Kidney epithelial cell (primary cell): ENCODE data around the gene BMP7. TPM values are rescaled to one million over a fixed set of nuclear protein-coding genes. Genes with fewer than 3 reads are reported as not detected.

Experiments used
- DNase-seq: peaks from one replicate; pipeline ENCODE4 v3.0.0-alpha.2; 2010; ENCODE audit warnings: low read depth
- H3K27me3 ChIP-seq: 2 replicates; pipeline ENCODE4 v1.6.0; 2011; ENCODE audit warnings: low read length; ENCODE audit not compliant: control insufficient read depth, insufficient read depth
- H3K36me3 ChIP-seq: 2 replicates; pipeline ENCODE4 v1.5.1; 2011; ENCODE audit warnings: low read length; ENCODE audit not compliant: control insufficient read depth, insufficient read depth
- H3K4me3 ChIP-seq: 2 replicates; pipeline ENCODE4 v1.5.1; 2011; ENCODE audit warnings: low read depth, mild to moderate bottlenecking, control low read depth, low read length
- CTCF ChIP-seq: IDR thresholded peaks from 2 replicates; pipeline ENCODE4 v1.5.1; 2011; ENCODE audit warnings: mild to moderate bottlenecking, moderate library complexity, low read length, control low read depth, inconsistent platforms; ENCODE audit not compliant: insufficient read depth, poor library complexity, severe bottlenecking
- total RNA-seq: library from RNA; depleted of rRNA; stranded (reverse); fragments of >200 nt; gene quantifications from 2 replicates; pipeline ENCODE4 v1.2.3, GENCODE V29; 2015

BMP7 gene
- total RNA-seq, 1 donor from 2014 or later: 21.8 TPM

GRCh38 chr20:57189713-57190112, 76.7 kb downstream of the BMP7 start:
- no peak for DNase-seq
- Histone ChIP-seq H3K27me3 (no peaks in the 10 kb centered on the region), H3K4me3 (no peak overlapping the region), H3K36me3 (no peaks in the 10 kb centered on the region)
- TF ChIP-seq CTCF: no peak

- Histone ChIP-seq H3K36me3 (no peaks in the 10 kb centered on the region), H3K4me3 (no peak overlapping the region), H3K27me3 (no peaks in the 10 kb centered on the region)
- no peak for DNase-seq
- TF ChIP-seq CTCF: no peak
These were observed 77.8 kb downstream of the BMP7 start for GRCh38 chr20:57188576-57189079.

- DNase-seq: no peak
- Histone ChIP-seq H3K4me3 (no peak overlapping the region), H3K27me3 (no peaks in the 10 kb centered on the region), H3K36me3 (no peaks in the 10 kb centered on the region)
- no peak for TF ChIP-seq CTCF
These were observed 78.4 kb downstream of the BMP7 start for GRCh38 chr20:57188056-57188455.

GRCh38 chr20:57187068-57187634, 79.3 kb downstream of the BMP7 start:
- no peak for TF ChIP-seq CTCF
- no peaks in the 10 kb centered on the region for H3K27me3 ChIP-seq
- H3K4me3 ChIP-seq: no peak overlapping the region
- DNase-seq: no peak
- H3K36me3 ChIP-seq: no peaks in the 10 kb centered on the region

GRCh38 chr20:57186192-57186591, 80.2 kb downstream of the BMP7 start:
- H3K27me3 ChIP-seq: no peaks in the 10 kb centered on the region
- no peak overlapping the region for H3K4me3 ChIP-seq
- no peaks in the 10 kb centered on the region for H3K36me3 ChIP-seq
- no peak for TF ChIP-seq CTCF
- DNase-seq: no peak

GRCh38 chr20:57185188-57185743, 81.2 kb downstream of the BMP7 start:
- Histone ChIP-seq H3K4me3 (no peak overlapping the region), H3K27me3 (no peaks in the 10 kb centered on the region), H3K36me3 (no peaks in the 10 kb centered on the region)
- no peak for TF ChIP-seq CTCF
- DNase-seq: no peak
